Activated CD4-positive, alpha-beta T cell treated with anti-CD3 and anti-CD28 coated beads for 1 hour (primary cell): ENCODE measurements around the gene SORBS2.

ENCODE experiments used
- DNase-seq: peaks from one replicate; pipeline ENCODE4 v3.0.0-alpha.2; 2020

SORBS2 gene

DNA sequence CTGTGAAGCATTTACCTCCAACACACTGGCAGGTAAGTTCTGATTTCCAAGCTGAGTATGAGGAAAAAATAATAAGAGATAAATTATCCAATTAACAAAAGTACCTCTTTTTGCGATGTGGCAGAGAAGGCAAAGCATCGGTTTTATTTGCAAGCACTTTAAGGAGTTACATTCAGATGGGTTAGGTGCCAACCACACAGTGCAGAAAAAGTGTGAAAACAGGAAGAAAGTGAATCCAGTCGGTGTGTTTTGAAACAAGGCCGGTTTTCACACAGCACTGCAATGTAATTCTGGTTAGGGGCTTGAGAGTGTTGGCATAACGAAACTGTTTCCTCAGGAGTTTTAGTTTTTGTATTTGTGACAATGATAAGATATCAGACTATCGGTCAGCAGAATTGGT lies 145.8 kb downstream of the SORBS2 start:
- no peak for DNase-seq

DNA sequence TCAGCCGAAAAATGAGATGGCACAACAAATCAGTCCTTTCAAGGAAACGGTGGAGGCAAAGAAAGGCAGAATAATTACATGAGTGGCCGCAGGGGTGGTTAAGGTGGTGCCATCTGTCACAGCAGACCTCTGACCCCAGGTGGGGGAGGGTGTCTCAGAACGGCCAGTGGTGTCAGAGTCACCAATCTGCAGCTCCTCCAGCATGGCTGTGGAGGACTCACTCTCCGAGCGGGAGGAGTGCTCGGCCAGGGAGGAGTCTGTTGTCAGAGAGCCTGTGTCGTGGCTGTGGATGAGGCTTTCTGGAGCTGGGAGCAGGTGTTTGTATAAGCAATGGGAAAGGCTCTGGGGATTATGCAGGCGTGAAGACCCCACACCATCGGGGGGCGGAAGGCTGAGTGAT lies 146.3 kb downstream of the SORBS2 start:
- no peak for DNase-seq

DNA sequence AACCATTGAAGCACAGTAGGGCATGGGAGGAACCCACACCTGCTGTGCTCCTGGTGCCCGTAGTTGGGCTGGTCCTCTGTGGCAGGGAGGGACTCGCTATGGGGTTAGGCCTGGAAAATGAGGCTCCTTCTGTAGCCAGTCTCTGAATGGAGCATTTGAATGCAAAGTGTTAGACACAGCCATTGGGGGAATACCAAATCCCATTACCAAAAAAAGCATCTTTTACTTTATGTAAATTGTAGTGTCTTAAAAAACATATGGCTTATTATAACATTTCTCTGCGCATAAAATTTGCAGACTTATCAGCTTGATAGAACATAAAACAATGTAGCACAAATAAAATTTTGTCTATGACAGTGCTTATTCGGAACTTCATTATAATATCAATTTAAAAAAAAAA lies 147.5 kb downstream of the SORBS2 start:
- no peak for DNase-seq

GRCh38 chr4:185662030-185662778 lies 149.8 kb downstream of the SORBS2 start:
- no peak for DNase-seq

GRCh38 chr4:185660340-185660739 lies 151.7 kb downstream of the SORBS2 start:
- DNase-seq, result no peak

- DNase-seq, result no peak
Observed at GRCh38 chr4:185657699-185658098, 154.3 kb downstream of the SORBS2 start.

DNA sequence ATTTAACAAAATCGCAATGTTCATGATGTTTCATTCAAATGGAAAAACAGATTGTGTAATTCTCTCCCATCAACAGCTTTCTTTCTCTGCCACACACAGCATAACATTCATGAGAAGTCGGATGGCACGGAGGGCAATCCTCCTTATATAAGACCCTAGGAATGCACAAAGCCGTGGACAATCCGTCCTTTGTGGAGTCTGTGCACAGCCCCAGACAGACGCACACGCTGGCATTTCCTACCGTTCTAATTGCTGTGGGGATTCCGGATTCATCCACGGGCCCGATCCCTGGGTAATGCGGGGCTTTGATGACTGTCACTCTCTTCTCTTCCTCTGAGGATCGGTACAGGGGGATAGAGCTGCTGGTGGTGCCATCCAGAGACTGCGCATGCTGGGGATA lies 154.8 kb downstream of the SORBS2 start:
- DNase-seq, result no peak

DNA sequence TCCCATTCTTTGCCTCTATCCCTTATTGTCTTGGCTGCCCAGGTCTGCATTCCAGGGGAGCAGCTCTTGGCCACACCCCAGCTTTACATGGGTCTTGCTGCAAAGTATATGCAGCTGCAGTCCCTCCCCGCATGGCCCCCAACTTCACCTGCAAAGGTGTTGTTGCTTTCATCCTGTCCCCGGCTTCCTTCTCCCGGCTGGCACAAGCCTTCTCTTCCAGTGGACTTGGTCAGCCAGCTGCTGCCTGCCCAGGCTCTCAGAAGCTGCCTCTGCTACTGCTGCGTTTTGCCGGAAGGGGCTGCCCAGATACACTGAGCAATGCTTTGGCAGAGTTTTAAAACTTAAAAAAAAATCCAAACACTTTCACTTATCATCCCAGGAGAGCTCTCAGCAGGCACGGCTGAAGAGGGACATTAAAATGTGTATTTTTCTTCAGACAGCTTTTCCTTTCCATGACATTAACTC lies 155.5 kb downstream of the SORBS2 start:
- no peak for DNase-seq

DNA sequence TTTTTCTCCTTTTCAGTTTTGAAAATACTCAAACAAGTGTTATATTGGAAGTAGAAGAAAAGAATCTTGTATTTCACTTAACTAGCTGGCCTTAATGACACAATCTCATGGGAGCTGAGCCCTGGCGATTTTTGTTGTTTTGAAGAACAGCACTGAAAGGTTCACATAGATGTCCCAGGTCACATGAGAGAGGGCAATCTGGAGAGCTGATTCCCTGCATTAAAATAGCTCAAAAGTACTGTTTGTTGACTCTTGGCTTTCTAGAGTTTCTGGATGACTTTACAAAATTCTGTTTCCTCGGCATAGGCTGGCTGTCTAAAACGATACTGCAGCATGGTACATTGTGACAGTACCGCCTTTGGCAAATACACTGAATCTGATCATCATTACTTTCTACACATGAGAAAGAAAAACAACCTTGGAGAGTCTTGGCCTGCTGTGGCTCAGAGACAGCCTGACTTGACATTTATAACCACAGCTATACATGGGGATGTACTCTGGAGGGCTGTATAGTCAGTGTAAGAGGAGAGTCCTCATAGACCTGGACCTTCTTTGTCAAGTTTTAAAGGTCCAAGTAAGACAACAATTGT lies 156.9 kb downstream of the SORBS2 start:
- no peak for DNase-seq

DNA sequence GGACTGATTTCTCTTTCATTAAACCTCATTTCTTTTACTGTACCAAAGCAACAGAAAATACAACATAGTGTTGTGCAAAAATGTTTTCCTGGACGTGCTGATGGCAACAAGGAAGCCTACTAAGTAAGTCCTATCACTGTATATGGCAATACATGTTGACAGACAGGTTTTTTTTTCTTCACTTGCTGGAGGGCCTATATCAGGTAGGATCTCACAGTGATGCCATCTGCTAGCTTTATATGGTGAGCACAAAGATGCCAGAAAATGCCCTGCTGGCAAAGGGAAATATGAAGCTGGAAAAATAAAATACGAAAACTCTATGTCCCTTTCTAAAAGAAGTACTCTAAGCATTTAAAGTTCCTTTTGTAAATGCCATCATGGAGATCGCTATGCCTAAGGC lies 157.7 kb downstream of the SORBS2 start:
- DNase-seq, result no peak

DNA sequence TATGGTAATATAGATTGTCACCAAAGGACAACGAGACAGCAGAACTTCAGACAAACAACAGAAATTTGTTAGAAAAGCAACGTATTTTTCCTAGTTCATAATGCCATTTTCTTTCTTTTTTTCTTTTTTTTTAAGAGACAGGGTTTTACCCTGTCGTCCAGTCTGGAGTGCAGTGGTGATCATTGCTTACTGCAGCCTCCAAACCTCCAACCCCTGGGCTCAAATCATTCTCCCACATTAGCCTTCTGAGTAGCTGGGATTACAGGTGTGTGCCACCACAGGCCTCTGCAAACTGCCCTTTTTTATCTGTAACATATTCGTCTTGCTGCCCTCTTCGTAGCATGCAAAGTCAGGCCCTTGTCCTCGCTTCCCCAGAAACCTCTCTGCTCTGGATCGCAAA lies 160.1 kb downstream of the SORBS2 start:
- DNase-seq, result no peak

- DNase-seq, result no peak
Observed at GRCh38 chr4:185651137-185651677, 160.8 kb downstream of the SORBS2 start.

GRCh38 chr4:185648631-185649030 lies 163.4 kb downstream of the SORBS2 start:
- no peak for DNase-seq

- DNase-seq, result no peak
Observed at GRCh38 chr4:185645403-185645802, 166.6 kb downstream of the SORBS2 start.

- DNase-seq, result no peak
Observed at GRCh38 chr4:185644408-185644807, 167.6 kb downstream of the SORBS2 start.

DNA sequence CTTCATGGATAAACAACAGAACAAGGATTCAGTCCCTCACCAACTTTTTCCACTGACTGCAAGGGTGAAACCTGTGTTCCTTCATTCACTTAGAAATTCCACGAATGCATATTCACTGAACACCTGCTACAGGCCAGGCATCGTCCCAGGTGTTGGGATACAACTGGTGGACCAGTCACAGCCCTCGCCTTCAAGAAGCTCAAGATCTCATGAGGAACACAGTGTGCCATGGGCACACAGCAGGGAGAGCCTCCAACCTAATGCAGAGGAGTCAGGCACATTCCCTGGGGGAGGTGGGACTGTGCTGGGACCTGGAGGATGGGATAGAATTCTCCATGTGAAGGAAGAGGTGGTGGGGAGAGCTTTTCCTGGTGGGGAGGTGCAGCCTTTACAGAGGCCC lies 169.1 kb downstream of the SORBS2 start:
- no peak for DNase-seq

DNA sequence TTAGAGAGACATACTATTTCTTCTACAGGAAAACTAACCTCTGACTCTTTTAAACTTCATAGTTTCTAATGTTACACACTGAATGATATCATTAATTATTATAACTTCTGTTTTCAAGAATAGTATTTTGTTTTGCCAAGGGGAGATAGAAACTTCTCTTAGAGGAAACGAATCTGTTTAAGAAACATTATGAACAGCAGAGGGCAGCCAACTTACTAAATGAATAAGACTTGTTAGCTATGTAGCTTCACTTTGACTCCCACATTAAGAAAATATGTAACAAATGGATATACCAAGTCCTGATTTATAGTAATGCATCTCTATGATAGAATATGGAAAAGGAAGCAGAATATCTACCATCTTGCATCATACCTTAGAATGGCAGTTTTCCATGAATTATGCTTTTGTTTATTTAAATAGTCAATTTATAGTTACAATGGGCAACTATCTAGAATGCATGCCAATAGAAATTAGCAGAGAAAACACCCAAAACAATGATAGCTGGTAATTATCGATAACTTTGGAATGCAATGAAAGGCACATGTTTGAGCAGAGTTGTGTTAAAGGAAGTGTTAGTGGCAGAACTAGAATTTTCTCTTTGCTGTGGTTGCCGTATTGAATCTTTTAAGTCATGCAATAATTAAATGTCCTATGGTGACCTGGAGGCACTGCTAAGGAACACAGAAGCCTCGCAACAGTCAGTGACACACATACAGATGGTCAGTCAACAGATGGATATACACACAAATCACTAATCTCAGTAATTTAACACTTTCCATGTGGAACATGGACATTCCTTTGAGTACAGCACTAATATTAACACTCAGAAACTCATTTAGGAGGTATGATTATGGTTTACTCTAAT lies 171.0 kb downstream of the SORBS2 start:
- no peak for DNase-seq

GRCh38 chr4:185638548-185639301 lies 173.3 kb downstream of the SORBS2 start:
- DNase-seq, result no peak

GRCh38 chr4:185638093-185638492 lies 173.9 kb downstream of the SORBS2 start:
- DNase-seq, result no peak

DNA sequence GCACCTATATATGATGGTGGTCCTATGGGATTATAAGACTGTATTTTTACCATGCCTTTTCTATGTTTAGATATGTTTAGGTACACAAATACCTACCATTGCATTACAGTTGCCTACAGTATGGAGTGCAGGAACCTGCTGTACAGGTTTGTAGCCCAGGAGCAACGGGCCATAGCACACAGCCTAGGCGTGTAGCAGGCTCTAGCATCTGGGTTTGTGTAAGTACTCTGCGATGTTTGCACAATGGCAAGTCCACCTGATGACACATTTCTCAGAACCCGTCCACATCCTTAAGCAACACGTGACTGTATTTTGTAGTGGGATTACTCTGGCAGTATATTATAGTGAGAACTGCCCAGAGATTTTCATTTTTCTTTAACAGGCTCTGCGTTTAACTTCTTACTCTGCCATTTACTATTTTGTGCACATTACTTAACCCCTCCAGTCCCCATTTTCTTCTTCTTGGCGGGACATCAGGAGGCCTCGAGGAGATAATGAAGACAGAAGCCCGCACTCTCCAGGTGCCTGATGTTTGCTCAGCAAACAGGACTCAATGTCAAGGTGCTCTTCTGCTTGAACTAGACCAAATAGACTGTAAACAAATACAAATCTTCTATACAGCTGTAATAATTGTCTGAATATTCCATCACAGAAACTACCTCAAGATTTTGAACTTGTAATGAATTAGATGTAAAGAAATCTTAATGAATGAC lies 174.7 kb downstream of the SORBS2 start:
- no peak for DNase-seq

DNA sequence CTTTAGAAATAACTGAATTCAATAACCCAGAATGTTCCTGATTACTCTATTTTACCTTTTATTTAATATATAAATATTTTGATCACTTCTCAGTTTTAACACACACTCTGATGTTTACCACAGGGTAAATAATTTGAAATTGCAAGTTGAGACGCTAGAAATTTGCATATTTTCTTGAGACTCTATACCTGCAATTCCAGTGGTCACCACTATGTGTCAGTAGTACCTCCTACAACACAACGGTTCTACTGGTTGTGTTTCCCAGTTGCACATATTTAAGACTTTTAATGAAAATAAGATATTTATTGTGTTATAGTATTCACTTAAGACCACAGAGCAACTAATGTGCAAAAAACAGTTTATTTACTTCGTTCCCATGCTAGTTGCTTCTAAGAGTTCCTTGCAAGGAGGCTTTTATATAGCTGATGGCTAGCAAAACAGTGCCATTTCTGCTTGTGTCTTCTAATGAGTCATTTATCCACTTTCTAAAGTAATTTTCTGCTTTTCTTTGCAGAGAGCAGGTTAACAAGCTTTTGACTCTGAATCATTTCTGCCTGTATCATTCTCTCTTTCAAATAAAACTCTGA lies 177.8 kb downstream of the SORBS2 start:
- DNase-seq, result no peak

GRCh38 chr4:185626798-185627197 lies 185.2 kb downstream of the SORBS2 start:
- DNase-seq, result no peak
